H1 (cell line): ENCODE results near the gene DCLRE1B. TPM values are rescaled to one million over a fixed set of nuclear protein-coding genes. Genes with fewer than 3 reads are reported as not detected.

ENCODE experiments used
- CTCF ChIA-PET: fragments of 300-600 bp; sonication (Branson Sonifier 250); formaldehyde crosslinking; loops from one replicate; lab custom pipeline; 2021; ENCODE audit not compliant: partially characterized antibody; lab: Charles Lee
- POLR2A ChIA-PET: fragments of 300-600 bp; sonication (Branson Sonifier 250); formaldehyde crosslinking; loops from one replicate; lab custom pipeline; 2021; ENCODE audit warnings: inconsistent platforms; ENCODE audit not compliant: partially characterized antibody; lab: Charles Lee
- DNase-seq, 2 experiments: peaks; one replicate each; pipeline versions ENCODE4 v3.0.0 to v3.0.0-alpha.2; 2010 to 2022; ENCODE audit warnings: low spot score in 2 of 2, low read depth in 1 of 2, mixed read lengths in 1 of 2
- FAIRE-seq: peaks from 2 replicates; lab custom pipeline; 2011; peaks lifted over from hg19 to GRCh38; lab: Jason Lieb, UNC
- H2AFZ ChIP-seq: 2 replicates; pipeline ENCODE4 v1.8.1; 2012; ENCODE audit warnings: low read length, inconsistent platforms
- H2AK5ac ChIP-seq: 2 replicates; pipeline ENCODE4 v1.6.1; 2013; ENCODE audit warnings: low read depth, low read length
- H2BK120ac ChIP-seq: replicated peaks from 2 replicates; pipeline ENCODE3; 2013; ENCODE audit warnings: low read depth, low read length, inconsistent platforms
- H2BK12ac ChIP-seq: 2 replicates; pipeline ENCODE4 v1.6.1; 2013; ENCODE audit warnings: low read depth, low read length
- H2BK15ac ChIP-seq: 2 replicates; pipeline ENCODE4 v1.6.1; 2013; ENCODE audit warnings: low read length
- H2BK20ac ChIP-seq: 2 replicates; pipeline ENCODE4 v1.6.1; 2013; ENCODE audit warnings: low read length
- H2BK5ac ChIP-seq: 2 replicates; pipeline ENCODE4 v1.6.1; 2013; ENCODE audit warnings: low read depth, low read length
- H3K14ac ChIP-seq: 2 replicates; pipeline ENCODE4 v1.6.1; 2013; ENCODE audit warnings: inconsistent platforms; ENCODE audit not compliant: insufficient read length
- H3K18ac ChIP-seq: 2 replicates; pipeline ENCODE4 v1.6.1; 2013; ENCODE audit warnings: low read length; ENCODE audit errors: extremely low read depth
- H3K23ac ChIP-seq: 2 replicates; pipeline ENCODE4 v1.6.1; 2013; ENCODE audit warnings: inconsistent platforms; ENCODE audit not compliant: insufficient read length
- H3K23me2 ChIP-seq: 2 replicates; pipeline ENCODE4 v1.6.1; 2013; ENCODE audit warnings: low read depth, low read length
- H3K27ac ChIP-seq: 2 replicates; pipeline ENCODE4 v1.6.1; 2011; ENCODE audit warnings: low read depth, low read length, inconsistent platforms
- H3K27me3 ChIP-seq, 4 experiments: replicated peaks in 1 of 4; 1 replicate in 1 of 4; 2 replicates in 3 of 4; pipeline versions ENCODE4 v1.6.1 to v1.8.1; 2011 to 2013; ENCODE audit warnings: low read length in 3 of 4, mild to moderate bottlenecking in 3 of 4, inconsistent platforms in 2 of 4, mixed read lengths in 2 of 4, moderate library complexity in 1 of 4; ENCODE audit not compliant: control insufficient read depth in 3 of 4, insufficient read depth in 3 of 4; ENCODE audit errors: extremely low read depth in 1 of 4
- H3K36me3 ChIP-seq, 4 experiments: 2 replicates each; pipeline versions ENCODE4 v1.6.1 to v1.8.1; 2011 to 2013; ENCODE audit warnings: mild to moderate bottlenecking in 4 of 4, low read length in 3 of 4, moderate library complexity in 2 of 4, control low read depth in 1 of 4, inconsistent platforms in 1 of 4; ENCODE audit not compliant: insufficient read depth in 4 of 4, control insufficient read depth in 2 of 4
- H3K4ac ChIP-seq: replicated peaks from 2 replicates; pipeline ENCODE3; 2013; ENCODE audit warnings: low read length, low read depth, mixed read lengths, inconsistent platforms; ENCODE audit not compliant: insufficient read length
- H3K4me1 ChIP-seq, 4 experiments: replicated peaks in 1 of 4; 1 replicate in 1 of 4; 2 replicates in 3 of 4; pipeline versions ENCODE4 v1.6.1 to v1.8.1; 2011 to 2013; ENCODE audit warnings: low read length in 3 of 4, inconsistent platforms in 2 of 4, mixed read lengths in 1 of 4; ENCODE audit not compliant: insufficient read depth in 4 of 4, control insufficient read depth in 3 of 4
- H3K4me2 ChIP-seq, 2 experiments: 2 replicates each; pipeline versions ENCODE4 v1.6.1 to v1.8.1; 2011 to 2013; ENCODE audit warnings: low read depth in 2 of 2, low read length in 2 of 2, control low read depth in 1 of 2, inconsistent platforms in 1 of 2, mild to moderate bottlenecking in 1 of 2; ENCODE audit not compliant: insufficient read depth in 1 of 2
- H3K4me3 ChIP-seq, 4 experiments: fragments of 200-600, 300-600 bp in 1 of 4; sonication (generic), shearing (Covaris generic), sonication (Bioruptor Twin) in 1 of 4; 2 replicates each; pipeline versions ENCODE4 v1.5.1 to v1.8.1; 2011 to 2016; ENCODE audit warnings: low read length in 4 of 4, low read depth in 3 of 4, control low read depth in 2 of 4, inconsistent platforms in 2 of 4, mild to moderate bottlenecking in 2 of 4, mixed read lengths in 1 of 4, moderate library complexity in 1 of 4; ENCODE audit not compliant: insufficient read depth in 2 of 4; ENCODE audit errors: extremely low read depth in 1 of 4
- H3K56ac ChIP-seq: replicated peaks from 2 replicates; pipeline ENCODE3; 2013; ENCODE audit warnings: low read depth, mild to moderate bottlenecking, mixed read lengths, low read length, inconsistent platforms; ENCODE audit not compliant: insufficient read length
- H3K79me1 ChIP-seq: 2 replicates; pipeline ENCODE4 v1.6.1; 2013; ENCODE audit warnings: low read depth, low read length, control low read depth
- H3K79me2 ChIP-seq, 2 experiments: 2 replicates each; pipeline versions ENCODE4 v1.6.1 to v1.8.1; 2012 to 2013; ENCODE audit warnings: low read length in 2 of 2, mild to moderate bottlenecking in 2 of 2, inconsistent platforms in 1 of 2; ENCODE audit not compliant: insufficient read depth in 2 of 2, control insufficient read depth in 1 of 2
- H3K9ac ChIP-seq, 4 experiments: replicated peaks in 1 of 4; 1 replicate in 1 of 4; 2 replicates in 3 of 4; pipeline versions ENCODE4 v1.6.1 to v1.8.1; 2011 to 2013; ENCODE audit warnings: low read depth in 3 of 4, low read length in 3 of 4, control low read depth in 2 of 4, mild to moderate bottlenecking in 2 of 4, moderate library complexity in 2 of 4, inconsistent platforms in 1 of 4; ENCODE audit errors: extremely low read depth in 1 of 4
- H3K9me3 ChIP-seq, 2 experiments: 2 replicates each; pipeline versions ENCODE4 v1.6.1 to v1.8.1; 2012 to 2013; ENCODE audit warnings: mild to moderate bottlenecking in 2 of 2, moderate library complexity in 2 of 2, control low read depth in 1 of 2, inconsistent platforms in 1 of 2, low read depth in 1 of 2, low read length in 1 of 2, mixed read lengths in 1 of 2; ENCODE audit not compliant: insufficient read depth in 2 of 2
- H4K20me1 ChIP-seq, 2 experiments: replicated peaks in 1 of 2; 2 replicates each; pipeline versions ENCODE3 to v1.8.1; 2011 to 2013; ENCODE audit warnings: inconsistent platforms in 2 of 2, low read length in 2 of 2, mild to moderate bottlenecking in 1 of 2; ENCODE audit not compliant: insufficient read depth in 2 of 2, control insufficient read depth in 1 of 2
- H4K5ac ChIP-seq: 2 replicates; pipeline ENCODE4 v1.6.1; 2013; ENCODE audit warnings: low read length, low read depth, mixed read lengths, inconsistent platforms; ENCODE audit not compliant: insufficient read length
- H4K8ac ChIP-seq: 2 replicates; pipeline ENCODE4 v1.8.0; 2013; ENCODE audit warnings: mild to moderate bottlenecking, moderate library complexity, low read length, inconsistent platforms; ENCODE audit not compliant: insufficient read depth; ENCODE audit errors: extremely low read depth
- H4K91ac ChIP-seq: replicated peaks from 2 replicates; pipeline ENCODE3; 2013; ENCODE audit warnings: low read length, mixed read lengths, inconsistent platforms; ENCODE audit not compliant: insufficient read length
- ATF3 ChIP-seq: IDR thresholded peaks from 2 replicates; pipeline ENCODE4 v1.6.1; 2011; ENCODE audit warnings: low read depth, mild to moderate bottlenecking, low read length; ENCODE audit not compliant: insufficient read depth
- EP300 ChIP-seq, 2 experiments: IDR thresholded peaks; 1 replicate in 1 of 2; 2 replicates in 1 of 2; pipeline ENCODE4 v1.6.1; 2011 to 2012; ENCODE audit warnings: low read depth in 2 of 2, low read length in 2 of 2, mild to moderate bottlenecking in 2 of 2, borderline replicate concordance in 1 of 2, inconsistent platforms in 1 of 2, moderate library complexity in 1 of 2
- MAFK ChIP-seq: IDR thresholded peaks from 2 replicates; pipeline ENCODE4 v1.6.1; 2012; ENCODE audit warnings: low read depth, mild to moderate bottlenecking, improper control_type of control experiment, low read length
- RNF2 ChIP-seq: fragments of 200-900, 300-1000 bp; sonication (generic); IDR thresholded peaks from 2 replicates; pipeline ENCODE4 v1.7.1; 2016; ENCODE audit warnings: borderline replicate concordance, low read depth, mild to moderate bottlenecking, antibody characterized with exemption, low read length; ENCODE audit not compliant: poor library complexity, severe bottlenecking; ENCODE audit errors: missing control alignments
- SP4 ChIP-seq: IDR thresholded peaks from 2 replicates; pipeline ENCODE4 v1.6.1; 2012; ENCODE audit warnings: low read length, inconsistent platforms
- TAF1 ChIP-seq: IDR thresholded peaks from 2 replicates; pipeline ENCODE4 v1.6.1; 2011; ENCODE audit warnings: mild to moderate bottlenecking, low read depth, low read length
- YY1 ChIP-seq: IDR thresholded peaks from 2 replicates; pipeline ENCODE4 v1.6.1; 2011; ENCODE audit warnings: low read depth, mild to moderate bottlenecking, low read length
- WGBS, 2 experiments: shearing (Covaris generic) in 1 of 2; methylation state at CpG; one replicate each; pipeline versions ENCODE4 v1.1.6 to v1.1.7; 2013 to 2015; ENCODE audit warnings: low lambda C conversion rate in 2 of 2, mixed read lengths in 2 of 2, inconsistent platforms in 1 of 2, low coverage in 1 of 2, missing lambda C conversion rate in 1 of 2; ENCODE audit not compliant: insufficient replicate concordance in 2 of 2, insufficient coverage in 1 of 2, insufficient read length in 1 of 2; ENCODE audit errors: extremely low coverage in 1 of 2, missing lambda C conversion rate in 1 of 2; 5-methylcytosine and 5-hydroxymethylcytosine counted together
- polyA plus RNA-seq, 7 experiments: library from polyadenylated mRNA; depleted of rRNA in 3 of 7; stranded (reverse) in 5 of 7; unstranded in 2 of 7; fragments of >200 nt in 5 of 7; fragments of 200-250 nt in 2 of 7; gene quantifications; 1 replicate in 5 of 7; 2 replicates in 1 of 7; 4 replicates in 1 of 7; pipeline versions ENCODE4 v1.2.1 to v1.2.3, GENCODE V29; 2011 to 2013; ENCODE audit warnings: missing spikeins in 2 of 7, mixed read lengths in 2 of 7
- total RNA-seq: library from RNA; stranded (reverse); fragmentation: NEBNext Ultra II Directional; extraction: Animal tissue kit (Norgen Biotek cat#: 25700); gene quantifications from 2 replicates; pipeline ENCODE4 v1.2.1, GENCODE V29; 2021
- TF ChIP-seq, protein P1 (sequence below), 3 experiments: IDR thresholded peaks; 1 replicate in 2 of 3; 2 replicates in 1 of 3; pipeline versions ENCODE4 v1.5.1 to v1.6.1; 2011; ENCODE audit warnings: low read length in 3 of 3, mild to moderate bottlenecking in 3 of 3, inconsistent platforms in 2 of 3, low read depth in 1 of 3, moderate library complexity in 1 of 3; ENCODE audit not compliant: insufficient read depth in 1 of 3; ENCODE audit errors: control extremely low read depth in 1 of 3
- TF ChIP-seq, protein P2 (sequence below): IDR thresholded peaks from 2 replicates; pipeline ENCODE4 v1.6.1; 2012; ENCODE audit warnings: inconsistent platforms

DCLRE1B gene
- total and polyA plus RNA-seq, 2 of the 8 experiments (the other 6 are each of a cell fraction or from before 2014, with no cell fraction given) = 5.5 to 11.0 TPM

- peaks cover 12% of the 10 kb centered on the region for H3K23me2 ChIP-seq
- TF ChIP-seq RNF2 (no peak), MAFK (no peak), TAF1 (no peak), SP4 (no peak), YY1 (no peak), ATF3 (no peak), EP300 (IDR thresholded peaks at IDR 0.05; ENCODE audit: borderline replicate concordance in 1 of 2, low read depth in 2 of 2, low read length in 2 of 2) (no peak)
- TF ChIP-seq, protein P1, sequence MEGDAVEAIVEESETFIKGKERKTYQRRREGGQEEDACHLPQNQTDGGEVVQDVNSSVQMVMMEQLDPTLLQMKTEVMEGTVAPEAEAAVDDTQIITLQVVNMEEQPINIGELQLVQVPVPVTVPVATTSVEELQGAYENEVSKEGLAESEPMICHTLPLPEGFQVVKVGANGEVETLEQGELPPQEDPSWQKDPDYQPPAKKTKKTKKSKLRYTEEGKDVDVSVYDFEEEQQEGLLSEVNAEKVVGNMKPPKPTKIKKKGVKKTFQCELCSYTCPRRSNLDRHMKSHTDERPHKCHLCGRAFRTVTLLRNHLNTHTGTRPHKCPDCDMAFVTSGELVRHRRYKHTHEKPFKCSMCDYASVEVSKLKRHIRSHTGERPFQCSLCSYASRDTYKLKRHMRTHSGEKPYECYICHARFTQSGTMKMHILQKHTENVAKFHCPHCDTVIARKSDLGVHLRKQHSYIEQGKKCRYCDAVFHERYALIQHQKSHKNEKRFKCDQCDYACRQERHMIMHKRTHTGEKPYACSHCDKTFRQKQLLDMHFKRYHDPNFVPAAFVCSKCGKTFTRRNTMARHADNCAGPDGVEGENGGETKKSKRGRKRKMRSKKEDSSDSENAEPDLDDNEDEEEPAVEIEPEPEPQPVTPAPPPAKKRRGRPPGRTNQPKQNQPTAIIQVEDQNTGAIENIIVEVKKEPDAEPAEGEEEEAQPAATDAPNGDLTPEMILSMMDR (IDR thresholded peaks at IDR 0.05; ENCODE audit: control extremely low read depth in 1 of 3, insufficient read depth in 1 of 3, low read depth in 1 of 3, low read length in 3 of 3) = no peak
- TF ChIP-seq, protein P2, sequence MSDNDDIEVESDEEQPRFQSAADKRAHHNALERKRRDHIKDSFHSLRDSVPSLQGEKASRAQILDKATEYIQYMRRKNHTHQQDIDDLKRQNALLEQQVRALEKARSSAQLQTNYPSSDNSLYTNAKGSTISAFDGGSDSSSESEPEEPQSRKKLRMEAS = no peak
Observed at GRCh38 chr1:113931451-113931851, 26.3 kb downstream of the DCLRE1B start.

More at GRCh38 chr1:113931451-113931851, 26.3 kb downstream of the DCLRE1B start:
- Histone ChIP-seq H3K4me1 (peaks cover 0 to 4% (median under 1%) of the 10 kb centered on the region in 4 experiments; a peak in 4 of 7 replicates), H3K9me3 (no peaks in the 10 kb centered on the region), H2BK120ac (no peak overlapping the region), H3K9ac (no peak overlapping the region), H4K8ac (no peak overlapping the region), H3K4me3 (peak overlapping the region in 2 of 4 experiments; percentile 91 to 99; a peak in 1 of 8 replicates), H2AK5ac (no peak overlapping the region), H2BK20ac (no peak overlapping the region), H3K18ac (no peak overlapping the region), H2BK15ac (no peak overlapping the region), H3K4me2 (peak overlapping the region; percentile 35 to 84; a peak in 1 of 4 replicates), H2BK5ac (no peak overlapping the region), H4K20me1 (peaks cover 0 to 7% of the 10 kb centered on the region in 2 experiments), H3K79me2 (peaks cover 19 to 65% of the 10 kb centered on the region in 2 experiments), H2AFZ (no peak overlapping the region), H3K27ac (no peak overlapping the region), H3K36me3 (no peaks in the 10 kb centered on the region), H4K91ac (no peak overlapping the region), H2BK12ac (no peak overlapping the region), H3K4ac (no peak overlapping the region), H4K5ac (no peak overlapping the region), H3K27me3 (no peaks in the 10 kb centered on the region), H3K56ac (no peak overlapping the region), H3K14ac (no peak overlapping the region), H3K23ac (no peak overlapping the region), H3K79me1 (peaks cover 5% of the 10 kb centered on the region)
- FAIRE-seq = no peak
- DNase-seq = no peak
- 86% methylated on average over 3 of the region's 3 CpGs; no CpG with 5 or more reads in 1 of the 2 experiments for WGBS, 2 experiments
- ChIA-PET CTCF (interaction anchor here (1.1 to 4.5 kb wide), 4 partner anchors 10 to 1546 kb away, joined by 3 to 20 read pairs (median 4); partner anchors contain the start of genes AP4B1 and DCLRE1B), POLR2A (interaction anchor here (1.3 to 4.4 kb wide), 3 partner anchors 8 to 27 kb away, joined by 6 to 66 read pairs (median 15); partner anchors contain the start of genes AP4B1 and DCLRE1B)
